Hematopoietic multipotent progenitor cell treated with erythropoietin and hydrocortisone succinate and interleukin-3 and kit ligand, for 6 days (in vitro differentiated cells): Measurements from ENCODE around the gene ZNF493.
A peak's percentile ranks its signal among the peaks of the same experiment; 100 is the strongest.

Experiments used
- DNase-seq: peaks from one replicate; pipeline ENCODE4 v3.0.0-alpha.2; 2015

ZNF493 gene

GRCh38 chr19:21463449-21464105, 66.6 kb downstream of the ZNF493 start:
- DNase-seq: peak; percentile 87

- no peak for DNase-seq
Observed at GRCh38 chr19:21466627-21467026, 69.7 kb downstream of the ZNF493 start.

DNA sequence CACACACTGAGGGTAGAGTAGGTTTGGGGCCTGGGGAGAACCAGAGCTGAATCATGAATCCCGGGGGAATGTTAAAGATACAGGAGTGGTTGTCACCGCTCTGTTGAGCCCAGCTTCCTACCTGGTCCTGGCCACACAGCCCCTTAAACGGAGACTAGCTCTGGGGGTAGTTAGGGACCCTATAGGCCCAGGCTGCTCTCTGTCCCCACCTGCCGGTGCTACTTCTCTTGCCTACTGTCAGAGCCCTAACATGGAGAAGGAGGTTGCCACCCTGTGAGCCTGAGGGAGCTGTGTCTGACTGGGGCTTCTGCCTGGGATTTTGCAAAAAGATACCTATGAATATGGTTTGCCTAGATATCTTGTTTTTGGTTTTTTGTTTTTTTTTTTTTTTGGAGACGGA, 71.9 kb downstream of the ZNF493 start:
- no peak for DNase-seq

DNA sequence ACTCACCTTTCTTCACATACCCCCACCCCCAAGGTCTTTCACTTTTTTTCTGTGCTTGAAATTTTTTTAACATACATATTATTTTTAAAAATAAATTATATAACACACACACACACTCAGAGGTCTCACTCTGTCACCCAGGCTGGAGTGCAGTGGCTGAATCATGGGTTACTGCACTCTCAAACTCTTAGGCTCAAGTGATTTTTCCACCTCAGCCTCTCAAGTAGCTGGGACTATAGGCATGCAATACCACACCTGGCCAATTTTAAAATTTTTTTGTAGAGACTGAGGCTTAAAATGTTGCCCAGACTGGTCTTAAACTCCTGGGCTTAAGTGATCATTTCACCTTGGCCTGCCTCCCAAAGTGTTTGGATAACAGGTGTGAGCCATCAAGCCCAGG, 75.6 kb downstream of the ZNF493 start:
- DNase-seq: no peak

DNA sequence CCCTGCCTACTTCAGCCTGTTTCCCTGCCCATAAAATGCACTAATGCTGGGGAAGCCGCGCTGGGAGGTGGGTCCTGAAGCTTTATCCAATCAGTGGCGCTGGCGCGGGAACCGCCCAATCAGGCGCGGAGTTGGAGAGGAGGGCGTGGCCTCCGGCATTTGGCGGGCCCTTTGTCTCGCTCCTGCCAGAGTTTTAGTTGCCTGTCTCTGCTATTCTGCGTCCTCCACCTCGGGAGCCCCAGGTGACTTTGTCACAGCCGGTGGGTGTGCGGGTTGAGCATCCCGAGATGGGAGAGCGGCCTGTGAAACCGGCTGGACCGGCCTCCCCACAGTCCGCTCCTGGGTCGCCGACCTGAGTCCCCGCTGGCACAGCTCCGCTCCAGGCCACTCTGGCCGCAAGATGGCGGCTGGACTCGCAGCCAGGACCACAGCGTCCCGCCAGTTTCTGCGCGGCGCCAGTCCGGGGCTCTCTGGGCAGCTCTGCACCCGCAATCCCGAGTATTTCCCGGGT, 77.8 kb downstream of the ZNF493 start:
- DNase-seq: peak; percentile 88
